Measurements from ENCODE around the gene ALS2.
"Not testable (repeated sequence)": the region's sequence is repeated elsewhere in the genome, so short reads cannot be mapped to it uniquely, and the experiment has no call there.

The ALS2 gene

DNA sequence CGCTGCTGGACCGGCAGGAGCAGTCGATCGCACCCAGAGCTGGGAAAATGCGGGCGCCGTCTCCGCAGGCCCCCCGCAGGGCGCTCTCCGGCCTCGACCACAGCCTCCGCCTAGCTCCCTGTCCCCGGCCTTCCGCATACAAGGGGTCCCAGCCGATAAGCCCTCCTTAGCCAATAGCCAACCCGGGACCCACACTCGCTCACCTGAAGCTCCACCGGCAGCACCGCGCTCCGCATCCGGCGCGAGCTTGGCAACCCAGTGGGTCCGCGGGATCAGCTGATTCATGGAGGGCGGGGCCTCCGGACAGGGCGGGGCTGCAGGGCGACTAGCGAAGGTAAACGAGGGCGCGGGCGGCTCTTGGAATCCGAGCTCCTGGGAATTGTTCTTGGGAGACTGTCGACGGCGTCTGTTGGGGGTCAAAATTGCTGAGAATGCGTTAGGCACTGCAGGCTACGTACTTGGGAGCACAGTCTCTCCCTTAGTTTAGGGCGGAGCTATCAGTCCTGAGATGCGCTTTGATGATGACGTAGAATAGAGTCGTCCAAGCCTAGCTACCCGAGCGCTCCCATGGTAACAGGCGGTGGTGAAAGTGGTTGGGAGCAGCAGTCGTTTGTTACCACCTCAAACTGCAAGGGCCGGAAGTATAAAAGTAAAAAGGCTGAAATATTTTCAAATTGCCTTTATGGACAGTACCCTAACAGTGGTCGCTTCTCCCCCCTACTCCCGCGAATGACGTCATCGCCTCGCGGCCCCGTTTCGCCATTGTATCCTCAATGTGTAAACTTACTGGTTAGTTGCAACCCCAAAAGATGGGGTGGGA is at the start of gene ALS2:
ALS2 (minus strand) TSS at position 260 of the 820 bp plus-strand sequence. CDS start 12,048 bp downstream, outside the sequence.
- peak; percentile 92 for DNase-seq

DNA sequence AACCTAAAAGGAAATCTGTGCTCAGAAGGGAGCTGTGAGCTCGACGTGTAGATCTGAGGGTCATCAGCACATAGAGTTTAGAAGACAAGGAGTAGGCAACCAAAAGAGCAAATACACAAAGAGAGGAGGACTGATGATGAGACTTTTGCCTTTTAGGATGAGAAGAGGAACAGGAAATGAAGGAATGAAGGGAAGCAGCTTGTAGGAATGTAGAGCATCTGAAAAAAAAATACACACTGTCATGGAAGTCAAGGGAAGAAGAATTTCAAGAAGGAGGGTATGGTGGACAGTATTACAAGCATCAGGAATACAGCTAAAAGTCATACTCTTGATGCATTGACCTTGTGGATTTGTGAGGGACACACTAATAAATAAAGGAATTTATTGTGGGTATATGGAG is 47.5 kb upstream of the ALS2 start:
- DNase-seq, result no peak

DNA sequence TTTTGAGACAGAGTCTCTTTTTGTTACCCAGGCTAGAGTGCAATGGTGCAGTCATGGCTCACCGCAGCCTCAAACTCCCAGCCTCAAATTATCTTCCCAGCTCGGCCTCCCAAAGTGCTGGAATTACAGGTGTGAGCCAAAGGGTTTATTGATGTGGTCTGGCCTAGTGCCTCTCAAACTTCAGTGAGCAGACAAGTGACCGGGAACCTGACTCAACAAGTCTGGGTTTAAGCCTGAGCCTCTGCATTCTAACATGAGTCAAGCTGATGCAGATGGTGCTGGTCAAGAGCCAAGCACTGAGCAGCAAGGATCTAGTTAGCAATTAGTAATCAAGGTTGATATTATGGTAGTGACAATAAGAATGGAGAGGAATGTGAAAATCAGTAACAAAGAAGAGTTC is 46.9 kb upstream of the ALS2 start:
- no peak for DNase-seq

DNA sequence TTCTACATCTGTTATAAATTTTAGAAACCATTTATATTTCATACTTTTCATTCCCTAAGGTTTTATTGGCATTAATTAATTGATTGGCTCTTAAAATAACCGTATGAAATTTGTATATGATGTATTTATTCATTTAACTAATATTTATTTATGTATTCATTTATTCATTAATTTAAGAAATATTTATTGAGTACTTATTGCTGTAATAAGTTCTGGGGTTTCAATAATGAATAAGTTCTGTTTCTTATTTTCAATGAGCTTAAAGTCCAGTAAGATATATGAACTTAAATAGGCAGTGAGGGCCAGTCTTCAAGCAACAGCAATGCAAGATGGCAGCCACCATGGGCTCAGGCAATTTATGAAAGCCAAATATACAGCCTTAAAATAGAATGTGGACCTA is 43.5 kb upstream of the ALS2 start:
- DNase-seq, result no peak

DNA sequence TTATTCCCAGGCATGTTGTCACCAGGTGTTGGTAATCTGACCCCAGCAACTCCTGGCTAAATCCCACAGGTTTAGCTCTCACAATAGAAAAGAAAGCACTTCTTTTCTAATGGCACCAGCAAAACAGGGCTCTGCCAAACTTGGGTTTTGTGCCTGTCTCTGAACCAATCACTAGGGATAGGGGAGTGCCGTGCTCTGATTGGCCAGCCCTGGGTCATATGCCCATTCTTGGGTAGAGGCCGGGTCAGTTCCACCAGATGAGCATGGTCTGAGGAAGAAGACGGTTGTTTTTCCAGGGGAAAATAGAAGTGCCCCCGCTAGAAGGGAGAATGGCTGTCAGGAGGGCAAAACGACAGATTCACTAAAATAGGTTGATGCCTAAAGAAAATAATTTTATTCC is 40.3 kb upstream of the ALS2 start:
- no peak for DNase-seq

DNA sequence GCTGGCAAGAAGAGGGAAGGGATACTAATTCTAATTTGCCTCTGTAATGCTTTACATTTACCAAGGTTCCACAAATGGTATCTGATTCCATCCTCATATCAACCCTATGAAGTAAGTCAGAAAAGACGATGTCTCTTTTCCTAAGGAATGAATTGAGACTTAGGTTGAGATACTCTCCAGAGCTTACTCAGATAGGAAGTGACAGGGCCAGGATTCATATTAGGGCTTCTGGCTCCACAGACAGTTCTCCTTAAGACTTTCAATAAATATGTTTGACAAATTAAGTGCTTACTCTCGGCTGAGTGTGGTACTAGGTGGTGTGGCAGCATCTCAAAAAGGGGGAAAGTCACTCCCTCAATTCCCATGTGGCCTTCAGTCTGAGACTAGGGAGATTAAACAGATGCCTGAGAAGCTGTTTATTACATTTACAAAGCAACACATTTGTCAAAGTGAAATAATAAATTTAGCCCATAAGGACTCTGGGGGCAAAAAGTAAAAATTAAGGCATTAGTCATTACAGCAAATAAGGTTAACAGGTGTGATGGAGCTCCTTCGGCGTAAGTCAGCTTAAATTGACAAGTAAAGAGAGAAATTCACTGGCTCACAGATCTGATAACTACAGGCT is 39.8 kb upstream of the ALS2 start:
- no peak for DNase-seq

DNA sequence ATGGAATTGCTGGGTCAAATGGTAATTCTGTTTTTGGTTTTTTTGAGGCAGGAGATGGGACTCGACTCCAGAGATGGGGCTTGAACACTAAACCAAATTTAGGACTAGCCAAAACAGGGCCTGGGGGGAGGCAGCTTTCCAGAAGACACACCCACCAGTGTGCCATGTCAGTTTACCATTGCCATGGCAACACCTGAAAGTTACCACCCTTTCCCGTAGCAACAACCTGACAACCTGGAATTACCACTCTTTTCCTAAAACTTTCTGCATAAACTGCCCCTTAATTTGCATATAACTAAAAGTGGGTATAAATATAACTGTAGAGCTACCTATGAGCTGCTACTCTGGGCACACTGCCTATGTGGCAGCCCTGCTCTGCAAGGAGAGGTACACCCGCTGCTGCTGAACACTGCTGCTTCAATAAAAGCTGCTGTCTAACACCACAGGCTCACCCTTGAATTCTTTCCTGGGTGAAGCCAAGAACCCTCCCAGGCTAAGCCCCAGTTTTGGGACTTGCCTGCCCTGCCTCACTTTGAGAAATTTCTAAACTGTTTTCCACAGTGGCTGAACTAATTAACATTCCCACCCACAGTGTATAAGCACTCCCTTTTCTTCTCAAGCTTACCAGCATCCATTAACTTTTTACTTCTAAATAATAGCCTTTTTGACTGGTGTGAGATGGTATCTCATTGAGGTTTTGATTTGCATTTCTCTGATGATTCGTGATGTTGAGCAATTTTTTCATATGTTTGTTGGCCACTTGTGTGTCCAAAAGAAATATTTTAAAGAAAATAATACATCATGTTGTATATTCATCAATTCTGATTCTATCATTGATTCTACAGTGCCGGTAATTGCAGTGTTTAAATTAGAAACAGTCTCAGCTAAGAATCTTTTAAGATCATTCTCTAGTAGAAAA is 36.2 kb upstream of the ALS2 start:
- DNase-seq, result no peak

DNA sequence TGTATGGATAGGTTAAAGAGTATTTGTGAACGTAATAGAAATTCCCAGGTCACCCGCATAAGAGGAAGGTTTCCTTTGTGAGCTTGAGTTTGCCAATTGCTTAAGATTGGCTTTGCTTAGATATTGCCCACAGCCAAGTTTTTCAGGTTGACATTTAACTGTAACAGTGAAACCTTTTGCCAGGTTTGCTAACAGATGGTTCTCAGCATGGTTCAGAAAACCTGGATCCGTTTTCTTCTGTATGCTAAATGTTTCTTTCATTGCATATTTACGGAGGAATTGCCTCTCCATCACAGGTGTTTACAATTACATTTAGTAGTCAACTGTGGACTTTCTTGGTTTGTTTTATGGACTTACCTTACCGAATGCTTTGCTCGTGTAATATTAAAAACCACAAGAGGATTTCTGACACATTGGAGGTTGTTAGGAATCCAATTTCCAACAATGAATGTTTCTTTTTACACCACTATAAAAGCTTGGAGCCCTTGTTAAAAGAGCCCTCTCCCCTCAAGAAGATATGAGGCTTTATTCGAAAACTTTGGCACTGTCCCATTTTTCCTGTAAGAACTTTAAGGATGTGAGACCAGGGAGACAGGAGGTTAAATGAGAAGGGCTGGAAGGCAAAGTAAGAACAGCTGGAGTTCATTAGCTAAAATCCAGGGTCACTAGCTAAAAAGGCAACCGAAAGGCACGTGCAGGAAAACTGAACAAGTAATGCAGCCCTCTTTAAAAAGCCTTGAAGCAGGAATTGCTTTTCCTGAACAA is 33.4 kb upstream of the ALS2 start:
- DNase-seq, result no peak

DNA sequence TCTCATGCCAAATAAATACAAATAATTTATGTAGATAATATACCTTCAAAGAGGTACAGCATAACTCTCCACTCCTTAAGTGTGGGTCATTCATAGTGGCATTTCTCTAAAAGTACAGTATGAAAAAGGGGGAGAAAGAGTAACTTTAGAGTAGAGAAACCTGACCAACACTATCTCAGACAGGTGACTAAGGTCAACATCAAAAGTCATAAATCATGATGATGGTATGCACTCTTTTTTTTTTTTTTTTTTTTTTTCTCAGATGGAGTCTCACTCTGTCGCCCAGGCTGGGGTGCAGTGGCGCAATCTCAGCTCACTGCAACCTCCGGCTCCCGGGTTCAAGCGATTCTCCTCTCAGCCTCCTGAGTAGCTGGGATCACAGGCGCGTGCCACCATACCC is 29.9 kb upstream of the ALS2 start:
- not testable (repeated sequence) for DNase-seq

DNA sequence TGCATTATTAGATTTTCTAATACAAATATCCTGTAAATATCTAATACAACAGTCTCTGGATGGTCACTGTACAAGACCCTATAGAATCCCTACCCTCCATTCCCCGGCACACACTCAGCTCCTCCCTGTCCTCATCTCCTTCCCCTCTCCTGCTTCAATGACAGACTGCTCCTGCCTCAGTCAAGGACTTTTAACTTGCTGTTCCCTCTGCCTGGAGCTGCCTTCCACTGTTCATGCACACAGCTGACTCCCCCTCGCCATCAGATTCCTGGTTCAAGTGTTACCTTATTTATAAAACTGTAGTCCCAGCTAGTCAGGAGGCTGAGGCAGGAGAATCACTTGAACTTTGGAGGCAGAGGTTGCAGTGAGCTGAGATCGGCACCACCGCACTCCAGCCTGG is 28.9 kb upstream of the ALS2 start:
- DNase-seq, result no peak

DNA sequence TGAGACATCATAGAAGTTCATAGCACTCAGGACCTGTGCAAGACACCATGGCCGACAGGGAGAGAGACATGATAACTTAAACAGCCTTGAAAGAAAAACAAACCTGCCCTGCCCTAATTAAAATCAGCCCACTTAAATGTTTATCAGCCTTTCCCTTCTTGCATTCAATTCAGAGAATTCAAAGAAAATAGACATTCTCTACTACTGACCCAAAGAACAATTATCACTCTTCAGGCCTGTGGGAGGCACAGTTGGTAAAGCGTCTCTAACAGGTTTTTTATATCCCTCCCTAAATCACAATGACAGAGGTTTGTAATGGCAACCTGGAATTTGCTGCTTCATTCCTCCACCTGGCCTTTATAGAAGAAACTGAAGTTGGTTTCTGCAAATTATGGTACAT is 27.3 kb upstream of the ALS2 start:
- DNase-seq, result no peak

DNA sequence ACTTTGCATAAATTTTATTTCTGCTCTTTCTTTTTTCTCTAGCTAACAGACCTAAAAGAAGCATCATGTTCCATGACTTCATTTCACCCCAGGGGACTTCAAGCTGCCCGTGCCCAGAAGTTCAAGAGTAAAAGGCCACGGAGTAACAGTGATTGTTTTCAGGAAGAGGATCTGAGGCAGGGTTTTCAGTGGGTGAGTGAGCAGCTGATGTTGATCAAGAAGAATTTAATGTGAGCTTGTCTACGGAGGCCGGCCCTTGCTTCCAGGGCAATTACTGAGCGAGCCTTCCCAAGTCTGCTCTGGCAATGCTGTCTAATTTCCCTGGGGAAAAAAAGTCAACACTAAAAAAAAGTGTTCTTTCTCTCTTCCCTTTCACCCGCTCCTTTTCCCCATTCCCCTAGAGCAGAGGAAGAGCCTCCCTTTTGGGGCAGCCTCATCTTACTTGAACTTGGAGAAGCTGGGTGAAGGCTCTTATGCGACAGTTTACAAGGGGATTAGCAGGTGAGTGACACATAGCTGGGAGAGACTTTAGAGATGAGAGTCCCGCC is 26.8 kb upstream of the ALS2 start:
- no peak for DNase-seq

DNA sequence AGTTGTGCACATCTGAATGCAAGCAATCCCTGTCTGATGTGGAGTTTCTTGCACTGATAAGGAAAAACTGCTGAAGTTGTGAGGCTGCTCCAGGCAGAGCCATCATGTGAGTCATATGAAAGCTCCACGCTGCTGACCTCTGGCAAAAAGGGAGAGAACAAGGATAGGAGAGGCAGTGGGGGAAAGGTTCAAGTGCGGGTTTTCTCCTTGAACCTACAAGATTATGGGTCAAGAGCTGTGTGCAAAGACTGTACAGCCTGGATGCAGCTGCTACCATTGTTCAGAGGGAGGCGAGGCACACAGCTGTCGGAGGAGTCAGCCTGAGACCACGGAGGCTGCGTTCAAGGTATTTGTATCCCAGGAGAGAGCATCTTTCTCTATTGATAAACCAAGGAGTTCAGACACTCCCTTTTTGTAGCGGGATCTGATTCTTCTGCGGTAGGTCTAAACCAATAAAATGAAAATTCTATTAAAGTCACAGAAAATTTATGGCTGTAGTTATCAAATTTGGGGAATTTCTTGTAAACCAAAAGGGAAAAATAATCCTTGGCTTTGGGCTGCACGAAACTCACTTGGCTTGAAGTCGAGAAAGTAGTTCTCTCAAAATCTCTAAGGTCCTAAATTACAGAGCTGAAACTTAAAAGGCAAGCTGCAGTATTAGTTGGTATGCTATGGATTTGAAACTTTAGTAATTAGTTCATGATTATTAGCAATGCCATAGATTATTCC is 25.9 kb upstream of the ALS2 start, which contains the start of gene CDK15:
CDK15 (plus strand) TSS at position 96 of the 729 bp plus-strand sequence; CDS start at position 224, 128 bp downstream.
- DNase-seq, result no peak

DNA sequence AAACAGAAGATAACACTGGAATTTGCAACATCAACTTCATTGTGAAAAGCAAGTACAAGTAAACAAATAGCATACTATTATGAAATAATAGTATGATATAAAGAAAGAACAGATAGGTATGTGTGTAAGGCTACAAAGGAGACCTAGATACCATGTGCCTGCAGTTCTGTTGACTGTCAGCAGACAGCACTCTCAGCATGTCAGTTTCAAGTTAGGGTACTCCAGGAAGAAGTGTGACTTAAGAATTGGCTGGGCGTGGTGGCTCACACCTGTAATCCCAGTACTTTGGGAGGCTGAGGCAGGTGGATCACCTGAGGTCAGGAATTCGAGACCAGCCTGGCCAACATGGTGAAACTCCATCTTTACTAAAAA is 18.2 kb upstream of the ALS2 start:
- DNase-seq, result not testable (repeated sequence)

DNA sequence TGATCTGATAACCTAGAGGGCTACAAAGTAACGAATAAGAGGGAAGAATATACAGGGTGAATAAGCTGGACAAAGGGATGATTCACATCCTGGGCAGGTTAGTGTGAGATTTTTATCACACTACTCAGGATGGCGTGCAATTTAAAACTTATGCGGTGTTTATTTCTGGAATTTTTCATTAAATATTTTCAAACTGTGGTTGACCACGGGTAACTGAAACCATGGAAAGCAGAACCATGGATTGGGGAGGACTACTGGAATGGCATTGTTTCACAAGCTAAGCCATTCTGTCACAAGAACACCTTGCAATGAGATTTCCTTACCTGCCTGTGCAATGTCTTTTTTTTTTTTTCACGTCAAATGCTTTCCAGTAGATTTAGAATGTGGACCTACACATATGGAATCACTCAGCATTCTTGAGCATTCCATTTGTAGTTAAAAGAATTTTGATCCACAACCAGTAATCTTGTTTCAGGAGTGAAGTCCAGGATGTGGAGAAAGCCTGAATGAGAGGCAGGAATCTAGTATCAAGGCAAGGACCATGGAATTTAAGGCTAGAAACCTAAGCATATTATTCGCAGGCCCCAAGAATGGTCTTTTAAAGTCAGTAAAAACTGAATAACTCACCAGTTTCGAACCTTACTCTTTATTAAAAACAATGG is 17.6 kb upstream of the ALS2 start:
- DNase-seq, result no peak

DNA sequence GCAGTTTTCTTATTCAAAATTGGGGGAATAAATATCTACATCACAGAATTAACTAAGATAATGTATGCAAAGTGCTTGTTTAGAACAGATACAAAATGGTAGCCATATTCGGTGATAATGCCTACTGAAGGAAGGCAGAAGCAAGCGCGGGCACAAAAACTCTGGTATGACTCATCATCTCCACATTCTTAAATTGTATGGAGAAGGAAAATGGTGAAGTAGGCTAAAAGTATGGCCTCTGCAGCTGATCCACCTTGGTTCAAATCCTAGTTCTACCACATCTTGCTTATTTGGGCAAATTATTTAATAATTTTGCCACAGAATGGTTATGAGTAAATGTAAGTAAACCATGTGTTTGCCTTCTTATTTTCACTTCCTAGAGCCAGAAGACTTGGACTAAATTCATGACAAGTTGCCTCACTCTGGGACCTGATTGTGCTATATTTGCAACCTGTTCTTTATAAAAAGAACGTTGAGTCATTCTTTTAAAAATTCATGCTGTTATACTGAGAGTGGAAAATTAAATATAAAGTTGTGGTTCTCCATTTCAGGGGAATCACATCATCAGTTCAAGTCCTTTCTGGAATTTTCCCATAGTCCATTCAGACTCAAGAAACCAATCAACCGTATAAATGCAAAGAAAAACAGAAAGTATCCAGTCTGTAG is 16.6 kb upstream of the ALS2 start:
- DNase-seq, result no peak

DNA sequence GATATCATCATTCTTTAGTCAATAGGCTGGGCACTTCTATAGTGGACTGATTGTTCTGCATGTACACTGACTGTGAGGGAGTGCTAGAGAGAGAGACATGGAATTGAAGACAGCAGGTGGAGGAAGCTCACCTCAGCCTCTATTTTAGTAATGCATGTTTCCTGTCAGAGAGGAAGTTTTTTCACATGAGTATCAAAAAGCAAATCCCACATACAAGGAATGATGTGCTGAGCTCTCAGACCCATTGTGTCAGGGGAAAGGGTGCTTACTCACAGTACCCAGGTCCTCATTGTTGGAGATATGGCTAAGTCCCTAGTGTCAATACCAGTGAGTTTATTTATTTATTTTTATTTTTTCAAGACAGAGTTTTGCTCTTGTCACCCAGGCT is 15.7 kb upstream of the ALS2 start:
- DNase-seq, result no peak

DNA sequence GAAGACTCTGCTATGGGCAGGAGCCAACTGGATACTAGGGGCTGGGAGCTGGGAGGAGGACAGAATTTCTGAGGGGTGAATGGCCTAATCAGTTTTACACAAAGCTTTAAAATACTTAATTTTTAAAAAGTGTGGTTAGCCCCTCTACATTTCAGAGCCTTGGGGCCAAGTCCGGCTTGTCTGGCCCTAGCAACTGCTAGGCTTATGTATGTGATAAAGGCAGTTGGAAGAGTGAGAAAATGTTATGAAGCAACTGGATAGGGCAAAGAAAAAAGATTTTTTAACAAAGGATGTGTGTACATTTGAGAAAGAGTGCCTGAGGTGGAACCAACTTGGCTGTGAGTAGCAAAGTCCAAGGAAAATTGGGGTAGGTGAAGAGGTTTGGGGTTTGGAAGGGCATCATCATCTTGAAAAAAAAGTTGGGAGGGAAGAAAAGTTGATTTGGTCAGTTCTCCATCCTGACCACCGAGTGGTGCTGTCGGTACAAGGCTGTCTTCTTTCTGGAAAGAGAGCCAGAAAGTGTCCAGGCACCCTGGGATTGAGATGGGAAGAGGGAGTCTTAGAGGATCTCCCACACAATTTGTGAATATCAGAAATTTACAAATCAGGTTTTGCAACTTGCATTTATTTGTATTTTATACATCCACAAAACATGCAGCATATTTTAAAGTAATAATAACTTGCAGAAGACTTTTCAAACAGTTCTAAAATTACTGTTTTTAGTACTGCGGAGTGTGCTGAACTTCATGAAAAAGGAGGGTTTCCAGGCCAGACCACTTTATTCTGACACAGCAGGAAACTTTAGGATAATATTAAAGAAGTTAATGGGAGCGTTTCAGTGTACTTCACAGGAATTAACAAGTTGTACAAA is 15.1 kb upstream of the ALS2 start:
- no peak for DNase-seq

DNA sequence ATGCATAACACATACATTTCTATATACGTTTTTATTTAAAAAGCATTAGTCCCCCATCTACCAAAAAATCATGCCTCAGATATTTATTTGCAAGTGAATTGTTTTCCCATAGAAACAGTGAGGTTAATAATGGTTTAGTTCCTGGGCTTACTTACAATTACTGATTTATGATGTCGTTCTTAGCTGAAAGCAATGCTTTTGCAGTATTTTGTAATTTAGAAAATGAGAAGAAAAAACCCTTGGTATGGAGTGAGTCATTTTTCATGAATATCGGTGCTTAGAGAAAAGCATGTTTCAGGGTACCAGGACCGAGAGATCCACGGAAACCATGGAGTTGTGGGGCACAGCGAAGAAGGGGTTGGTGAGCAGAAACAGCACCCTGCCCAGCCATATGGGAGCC is 13.6 kb upstream of the ALS2 start:
- no peak for DNase-seq

DNA sequence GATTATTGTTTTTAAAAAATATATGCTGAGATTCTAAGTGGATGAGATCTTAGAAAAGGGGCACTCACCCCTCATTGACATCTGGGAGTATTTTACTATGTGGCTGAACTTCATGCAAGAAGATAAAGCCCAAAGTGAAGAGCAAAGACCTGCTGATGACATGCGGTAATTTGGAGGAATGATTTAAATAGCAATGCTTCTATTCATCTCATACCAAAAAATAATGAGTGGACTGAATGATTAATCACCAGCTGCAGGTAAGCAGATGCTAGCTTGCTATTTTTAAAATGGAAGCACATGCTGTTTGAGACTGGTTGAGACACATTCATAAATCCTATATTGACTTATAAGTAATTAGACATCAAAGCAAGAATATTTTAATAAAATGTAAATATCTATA is 12.9 kb upstream of the ALS2 start:
- no peak for DNase-seq
